HL-60 (cell line): Measurements from ENCODE around the gene BLOC1S5.

Experiments
- DNase-seq, 2 experiments: peaks; one replicate each; pipeline ENCODE4 v3.0.0-alpha.2; 2010 to 2020; ENCODE audit warnings: low read depth in 1 of 2, low spot score in 1 of 2
- H3K27ac ChIP-seq: fragments of 250-450 bp; sonication (Bioruptor Pico); replicated peaks from 2 replicates; pipeline ENCODE4 v1.5.1; 2020; ENCODE audit warnings: mild to moderate bottlenecking, moderate library complexity
- H3K27me3 ChIP-seq: fragments of 250-450 bp; sonication (Bioruptor Pico); 2 replicates; pipeline ENCODE4 v1.5.1; 2021; ENCODE audit warnings: mild to moderate bottlenecking, moderate library complexity; ENCODE audit not compliant: insufficient read depth, poor library complexity, severe bottlenecking
- H3K4me3 ChIP-seq: replicated peaks from 2 replicates; pipeline ENCODE4 v1.5.1; 2011; ENCODE audit warnings: mild to moderate bottlenecking, control low read depth, low read length; ENCODE audit not compliant: insufficient read depth
- CTCF ChIP-seq: IDR thresholded peaks from one replicate; pipeline ENCODE4 v1.5.1; 2011; ENCODE audit warnings: low read length, control low read depth, inconsistent platforms; ENCODE audit not compliant: insufficient read depth
- GABPA ChIP-seq: IDR thresholded peaks from 2 replicates; pipeline ENCODE4 v1.6.1; 2012; ENCODE audit warnings: low read depth
- POLR2AphosphoS5 ChIP-seq: IDR thresholded peaks from 2 replicates; pipeline ENCODE4 v1.6.1; 2012; ENCODE audit warnings: low read depth
- SPI1 ChIP-seq: IDR thresholded peaks from 2 replicates; pipeline ENCODE4 v1.6.1; 2012; ENCODE audit warnings: low read depth, mild to moderate bottlenecking, borderline replicate concordance
- TF ChIP-seq, protein P1 (sequence below): IDR thresholded peaks from 2 replicates; pipeline ENCODE4 v1.6.1; 2012; ENCODE audit warnings: low read depth; ENCODE audit not compliant: insufficient replicate concordance

BLOC1S5 gene

DNA sequence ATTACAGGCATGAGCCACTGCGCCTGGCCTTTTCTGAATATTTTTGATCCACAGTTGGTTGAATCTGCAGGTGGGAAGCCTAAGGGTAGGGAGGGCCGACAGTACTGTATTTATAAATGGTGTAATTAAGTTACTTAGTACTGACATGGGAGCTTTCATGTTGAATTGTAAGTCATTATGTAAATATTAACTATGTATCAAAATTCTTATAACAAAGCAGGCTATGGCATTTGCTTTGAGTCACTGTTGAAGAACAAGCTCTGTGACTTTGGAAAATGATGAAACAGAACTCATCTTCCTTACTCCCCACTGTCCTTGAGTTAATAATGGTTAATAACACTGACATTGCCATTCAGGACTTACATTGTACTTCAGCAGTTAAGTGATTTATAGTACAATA is 90.6 kb downstream of the BLOC1S5 start:
- Histone ChIP-seq H3K27ac (no peak overlapping the region), H3K27me3 (peaks cover 2% of the 10 kb centered on the region), H3K4me3 (no peak overlapping the region)
- no peak for DNase-seq
- TF ChIP-seq, protein P1, sequence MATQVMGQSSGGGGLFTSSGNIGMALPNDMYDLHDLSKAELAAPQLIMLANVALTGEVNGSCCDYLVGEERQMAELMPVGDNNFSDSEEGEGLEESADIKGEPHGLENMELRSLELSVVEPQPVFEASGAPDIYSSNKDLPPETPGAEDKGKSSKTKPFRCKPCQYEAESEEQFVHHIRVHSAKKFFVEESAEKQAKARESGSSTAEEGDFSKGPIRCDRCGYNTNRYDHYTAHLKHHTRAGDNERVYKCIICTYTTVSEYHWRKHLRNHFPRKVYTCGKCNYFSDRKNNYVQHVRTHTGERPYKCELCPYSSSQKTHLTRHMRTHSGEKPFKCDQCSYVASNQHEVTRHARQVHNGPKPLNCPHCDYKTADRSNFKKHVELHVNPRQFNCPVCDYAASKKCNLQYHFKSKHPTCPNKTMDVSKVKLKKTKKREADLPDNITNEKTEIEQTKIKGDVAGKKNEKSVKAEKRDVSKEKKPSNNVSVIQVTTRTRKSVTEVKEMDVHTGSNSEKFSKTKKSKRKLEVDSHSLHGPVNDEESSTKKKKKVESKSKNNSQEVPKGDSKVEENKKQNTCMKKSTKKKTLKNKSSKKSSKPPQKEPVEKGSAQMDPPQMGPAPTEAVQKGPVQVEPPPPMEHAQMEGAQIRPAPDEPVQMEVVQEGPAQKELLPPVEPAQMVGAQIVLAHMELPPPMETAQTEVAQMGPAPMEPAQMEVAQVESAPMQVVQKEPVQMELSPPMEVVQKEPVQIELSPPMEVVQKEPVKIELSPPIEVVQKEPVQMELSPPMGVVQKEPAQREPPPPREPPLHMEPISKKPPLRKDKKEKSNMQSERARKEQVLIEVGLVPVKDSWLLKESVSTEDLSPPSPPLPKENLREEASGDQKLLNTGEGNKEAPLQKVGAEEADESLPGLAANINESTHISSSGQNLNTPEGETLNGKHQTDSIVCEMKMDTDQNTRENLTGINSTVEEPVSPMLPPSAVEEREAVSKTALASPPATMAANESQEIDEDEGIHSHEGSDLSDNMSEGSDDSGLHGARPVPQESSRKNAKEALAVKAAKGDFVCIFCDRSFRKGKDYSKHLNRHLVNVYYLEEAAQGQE: no peak
- TF ChIP-seq GABPA: no peak
- no peak for TF ChIP-seq SPI1
- TF ChIP-seq POLR2AphosphoS5: no peak
- TF ChIP-seq CTCF: no peak

DNA sequence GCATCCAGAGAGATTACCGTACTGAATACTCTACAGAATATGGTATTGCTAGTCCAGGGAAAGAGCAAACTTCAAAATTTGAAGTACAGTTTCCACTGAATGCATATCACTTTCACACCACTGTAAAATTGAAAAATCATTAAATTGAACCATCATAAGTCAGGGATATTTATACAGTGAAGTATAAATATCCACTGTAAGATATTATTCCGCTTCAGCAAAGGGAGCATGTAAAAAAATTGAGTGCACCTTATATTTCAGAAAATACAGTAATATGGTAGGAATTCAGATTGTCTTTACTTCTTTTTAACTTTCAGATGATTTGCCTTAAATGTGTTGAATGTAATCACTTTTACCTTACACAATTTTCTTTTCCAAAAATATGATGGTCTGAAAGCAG is 92.7 kb downstream of the BLOC1S5 start:
- no peak overlapping the region for H3K4me3 ChIP-seq
- DNase-seq: no peak
- TF ChIP-seq SPI1: no peak
- no peak for TF ChIP-seq POLR2AphosphoS5
- no peak for TF ChIP-seq GABPA
- no peak for TF ChIP-seq CTCF
- TF ChIP-seq, protein P1: no peak
- no peak overlapping the region for H3K27ac ChIP-seq
- peaks cover 2% of the 10 kb centered on the region for H3K27me3 ChIP-seq

DNA sequence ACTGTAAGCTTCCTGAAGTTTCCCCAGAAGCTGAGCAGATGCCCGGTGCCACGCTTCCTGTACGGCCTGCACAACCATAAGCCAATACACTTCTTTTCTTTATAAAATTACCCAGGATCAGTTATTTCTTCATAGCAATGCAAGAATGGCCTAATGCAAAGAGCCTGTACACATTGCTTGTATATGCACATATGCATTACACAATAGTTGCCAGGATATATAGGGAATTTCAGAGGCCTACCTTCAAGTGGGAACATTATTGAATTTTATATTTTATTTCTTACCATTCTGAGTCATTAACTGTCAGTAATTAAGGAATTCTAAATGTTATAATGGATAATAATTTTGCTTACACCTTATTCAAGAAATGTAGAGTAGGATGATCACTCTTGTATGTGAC is 93.6 kb downstream of the BLOC1S5 start:
- no peak for DNase-seq
- Histone ChIP-seq H3K4me3 (no peak overlapping the region), H3K27ac (no peak overlapping the region), H3K27me3 (peaks cover 2% of the 10 kb centered on the region)
- TF ChIP-seq SPI1 (no peak), POLR2AphosphoS5 (no peak)
